ENCODE data around the gene SCMH1.

The SCMH1 gene

DNA sequence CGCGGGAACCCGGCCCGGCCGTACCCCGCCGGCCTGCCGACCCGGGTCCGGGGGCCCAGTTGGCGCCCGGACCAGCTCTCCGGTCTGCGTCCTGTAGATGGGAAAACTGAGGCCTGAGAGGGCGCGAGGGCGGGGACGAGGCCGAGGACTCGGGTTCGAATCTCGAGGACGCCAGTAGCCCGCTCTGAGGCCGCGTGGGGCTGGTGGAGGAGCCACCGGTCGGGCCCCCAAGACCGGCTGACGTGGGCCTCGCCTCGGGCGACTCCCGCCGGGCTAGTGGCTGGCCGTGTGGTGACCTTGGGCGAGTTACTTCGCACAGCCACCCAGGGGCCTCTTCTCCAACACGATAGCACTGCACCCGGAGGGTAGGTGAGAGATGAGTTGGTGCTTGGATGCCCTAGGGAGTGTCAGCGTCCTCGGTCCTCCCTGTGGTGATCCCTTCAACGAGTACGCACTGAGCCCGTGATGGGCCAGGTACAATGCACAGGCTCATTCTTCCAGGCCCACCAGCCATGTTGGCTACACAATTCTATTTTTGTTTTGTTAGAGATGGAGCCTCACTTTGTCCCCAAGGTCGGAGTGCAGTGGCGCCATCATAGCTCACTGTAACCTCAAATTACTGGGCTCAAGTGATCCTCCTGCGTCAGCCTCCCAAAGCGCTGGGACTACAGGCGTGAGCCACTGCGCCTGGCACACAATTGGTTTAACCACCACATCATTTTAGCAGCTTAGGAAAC lies 404 bp upstream of the SCMH1 start (continued):
- 0 out of 2 replicates have a peak, but pooled peaks have one; percentile 32 for TF ChIP-seq ZNF843 (tag by site-specific recombination; IDR thresholded peaks at IDR 0.05)
- peak; percentile 48 for TF ChIP-seq SP7 (tag by site-specific recombination; IDR thresholded peaks at IDR 0.05)
- TF ChIP-seq, protein P1, sequence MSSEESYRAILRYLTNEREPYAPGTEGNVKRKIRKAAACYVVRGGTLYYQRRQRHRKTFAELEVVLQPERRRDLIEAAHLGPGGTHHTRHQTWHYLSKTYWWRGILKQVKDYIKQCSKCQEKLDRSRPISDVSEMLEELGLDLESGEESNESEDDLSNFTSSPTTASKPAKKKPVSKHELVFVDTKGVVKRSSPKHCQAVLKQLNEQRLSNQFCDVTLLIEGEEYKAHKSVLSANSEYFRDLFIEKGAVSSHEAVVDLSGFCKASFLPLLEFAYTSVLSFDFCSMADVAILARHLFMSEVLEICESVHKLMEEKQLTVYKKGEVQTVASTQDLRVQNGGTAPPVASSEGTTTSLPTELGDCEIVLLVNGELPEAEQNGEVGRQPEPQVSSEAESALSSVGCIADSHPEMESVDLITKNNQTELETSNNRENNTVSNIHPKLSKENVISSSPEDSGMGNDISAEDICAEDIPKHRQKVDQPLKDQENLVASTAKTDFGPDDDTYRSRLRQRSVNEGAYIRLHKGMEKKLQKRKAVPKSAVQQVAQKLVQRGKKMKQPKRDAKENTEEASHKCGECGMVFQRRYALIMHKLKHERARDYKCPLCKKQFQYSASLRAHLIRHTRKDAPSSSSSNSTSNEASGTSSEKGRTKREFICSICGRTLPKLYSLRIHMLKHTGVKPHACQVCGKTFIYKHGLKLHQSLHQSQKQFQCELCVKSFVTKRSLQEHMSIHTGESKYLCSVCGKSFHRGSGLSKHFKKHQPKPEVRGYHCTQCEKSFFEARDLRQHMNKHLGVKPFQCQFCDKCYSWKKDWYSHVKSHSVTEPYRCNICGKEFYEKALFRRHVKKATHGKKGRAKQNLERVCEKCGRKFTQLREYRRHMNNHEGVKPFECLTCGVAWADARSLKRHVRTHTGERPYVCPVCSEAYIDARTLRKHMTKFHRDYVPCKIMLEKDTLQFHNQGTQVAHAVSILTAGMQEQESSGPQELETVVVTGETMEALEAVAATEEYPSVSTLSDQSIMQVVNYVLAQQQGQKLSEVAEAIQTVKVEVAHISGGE (tag by site-specific recombination; conservative IDR thresholded peaks at IDR 0.05; ENCODE audit: low read depth): 0 out of 2 replicates have a peak, but pooled peaks have one; percentile 27
- peak; percentile 55; the same call in 1 of the 2 replicates for TF ChIP-seq ZNF24 (tag by site-specific recombination; IDR thresholded peaks at IDR 0.05)
- TF ChIP-seq GLIS2 (tag by site-specific recombination; IDR thresholded peaks at IDR 0.05): peak; percentile 80
- TF ChIP-seq ZNF302 (tag by site-specific recombination; IDR thresholded peaks at IDR 0.05; ENCODE audit: low read depth): no peak
- peak; percentile 62 for TF ChIP-seq ZNF335 (tag by site-specific recombination; conservative IDR thresholded peaks at IDR 0.05)
- no peak for TF ChIP-seq REPIN1 (tag by site-specific recombination; IDR thresholded peaks at IDR 0.05; ENCODE audit: low read depth)
- TF ChIP-seq ZNF596 (tag by site-specific recombination; IDR thresholded peaks at IDR 0.05): 0 out of 2 replicates have a peak, but pooled peaks have one; percentile 25
- TF ChIP-seq, protein P2, sequence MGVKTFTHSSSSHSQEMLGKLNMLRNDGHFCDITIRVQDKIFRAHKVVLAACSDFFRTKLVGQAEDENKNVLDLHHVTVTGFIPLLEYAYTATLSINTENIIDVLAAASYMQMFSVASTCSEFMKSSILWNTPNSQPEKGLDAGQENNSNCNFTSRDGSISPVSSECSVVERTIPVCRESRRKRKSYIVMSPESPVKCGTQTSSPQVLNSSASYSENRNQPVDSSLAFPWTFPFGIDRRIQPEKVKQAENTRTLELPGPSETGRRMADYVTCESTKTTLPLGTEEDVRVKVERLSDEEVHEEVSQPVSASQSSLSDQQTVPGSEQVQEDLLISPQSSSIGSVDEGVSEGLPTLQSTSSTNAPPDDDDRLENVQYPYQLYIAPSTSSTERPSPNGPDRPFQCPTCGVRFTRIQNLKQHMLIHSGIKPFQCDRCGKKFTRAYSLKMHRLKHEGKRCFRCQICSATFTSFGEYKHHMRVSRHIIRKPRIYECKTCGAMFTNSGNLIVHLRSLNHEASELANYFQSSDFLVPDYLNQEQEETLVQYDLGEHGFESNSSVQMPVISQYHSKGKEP (tag by site-specific recombination; IDR thresholded peaks at IDR 0.05): peak; percentile 13; the same call in 1 of the 2 replicates
- no peak for TF ChIP-seq ZNF510 (tag by site-specific recombination; IDR thresholded peaks at IDR 0.05; ENCODE audit: insufficient replicate concordance)
- TF ChIP-seq KLF9 (tag by site-specific recombination; IDR thresholded peaks at IDR 0.05; ENCODE audit: low read depth): peak; percentile 40
- TF ChIP-seq ZNF692 (tag by site-specific recombination; IDR thresholded peaks at IDR 0.05): no peak; the same call in 1 of the 2 replicates
- TF ChIP-seq FEZF1 (tag by site-specific recombination; IDR thresholded peaks at IDR 0.05): no peak
- TF ChIP-seq ZBTB20 (tag by site-specific recombination; IDR thresholded peaks at IDR 0.05): peak; percentile 39; the same call in 1 of the 2 replicates
- TF ChIP-seq GLIS1 (tag by site-specific recombination; IDR thresholded peaks at IDR 0.05): peak; percentile 89
- peak; percentile 43 for TF ChIP-seq ZIC2 (tag by site-specific recombination; IDR thresholded peaks at IDR 0.05)
- peak; percentile 17 for TF ChIP-seq SETDB1 (IDR thresholded peaks at IDR 0.05; ENCODE audit: insufficient read length, low read length)
- TF ChIP-seq HOXD13 (CRISPR knock-in tag; IDR thresholded peaks at IDR 0.05; ENCODE audit: borderline replicate concordance): no peak
- TF ChIP-seq ZNF239 (tag by site-specific recombination; IDR thresholded peaks at IDR 0.05): no peak
- TF ChIP-seq, protein P3, sequence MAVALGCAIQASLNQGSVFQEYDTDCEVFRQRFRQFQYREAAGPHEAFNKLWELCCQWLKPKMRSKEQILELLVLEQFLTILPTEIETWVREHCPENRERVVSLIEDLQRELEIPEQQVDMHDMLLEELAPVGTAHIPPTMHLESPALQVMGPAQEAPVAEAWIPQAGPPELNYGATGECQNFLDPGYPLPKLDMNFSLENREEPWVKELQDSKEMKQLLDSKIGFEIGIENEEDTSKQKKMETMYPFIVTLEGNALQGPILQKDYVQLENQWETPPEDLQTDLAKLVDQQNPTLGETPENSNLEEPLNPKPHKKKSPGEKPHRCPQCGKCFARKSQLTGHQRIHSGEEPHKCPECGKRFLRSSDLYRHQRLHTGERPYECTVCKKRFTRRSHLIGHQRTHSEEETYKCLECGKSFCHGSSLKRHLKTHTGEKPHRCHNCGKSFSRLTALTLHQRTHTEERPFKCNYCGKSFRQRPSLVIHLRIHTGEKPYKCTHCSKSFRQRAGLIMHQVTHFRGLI (tag by site-specific recombination; IDR thresholded peaks at IDR 0.05): peak; percentile 68
- TF ChIP-seq ZSCAN30 (tag by site-specific recombination; IDR thresholded peaks at IDR 0.05): peak; percentile 66; the same call in 1 of the 2 replicates
- TF ChIP-seq SALL2 (tag by site-specific recombination; IDR thresholded peaks at IDR 0.05; ENCODE audit: borderline replicate concordance): no peak
- peak; percentile 12; the same call in 1 of the 2 replicates for TF ChIP-seq KLF10 (tag by site-specific recombination; IDR thresholded peaks at IDR 0.05)
- no peak for TF ChIP-seq BCL11B (tag by site-specific recombination; IDR thresholded peaks at IDR 0.05; ENCODE audit: low read depth)
- 0 out of 2 replicates have a peak, but pooled peaks have one; percentile 7 for TF ChIP-seq ZNF398 (tag by site-specific recombination; IDR thresholded peaks at IDR 0.05)
- peak; percentile 52; the same call in 1 of the 2 replicates for TF ChIP-seq PATZ1 (tag by site-specific recombination; IDR thresholded peaks at IDR 0.05)
